T47D (cell line): ENCODE measurements around the gene RABAC1.
A peak's percentile ranks its signal among the peaks of the same experiment; 100 is the strongest.
"Not testable (repeated sequence)": the region's sequence is repeated elsewhere in the genome, so short reads cannot be mapped to it uniquely, and the experiment has no call there.

Experiments used
- DNase-seq, 2 experiments: peaks; one replicate each; pipeline versions ENCODE4 v3.0.0 to v3.0.0-alpha.2; 2011 to 2012; ENCODE audit warnings: low read depth in 1 of 2, low spot score in 1 of 2
- JUND ChIP-seq: IDR thresholded peaks from 2 replicates; pipeline ENCODE4 v1.6.1; 2012; ENCODE audit warnings: low read depth
- in situ Hi-C: cut with HindIII; loops from 2 replicates; pipeline ENCODE4 v1.10.0; 2016; ENCODE audit warnings: low sequenced_read_pairs, low pct_unique_long_range_greater_than_20kb

RABAC1 gene

DNA sequence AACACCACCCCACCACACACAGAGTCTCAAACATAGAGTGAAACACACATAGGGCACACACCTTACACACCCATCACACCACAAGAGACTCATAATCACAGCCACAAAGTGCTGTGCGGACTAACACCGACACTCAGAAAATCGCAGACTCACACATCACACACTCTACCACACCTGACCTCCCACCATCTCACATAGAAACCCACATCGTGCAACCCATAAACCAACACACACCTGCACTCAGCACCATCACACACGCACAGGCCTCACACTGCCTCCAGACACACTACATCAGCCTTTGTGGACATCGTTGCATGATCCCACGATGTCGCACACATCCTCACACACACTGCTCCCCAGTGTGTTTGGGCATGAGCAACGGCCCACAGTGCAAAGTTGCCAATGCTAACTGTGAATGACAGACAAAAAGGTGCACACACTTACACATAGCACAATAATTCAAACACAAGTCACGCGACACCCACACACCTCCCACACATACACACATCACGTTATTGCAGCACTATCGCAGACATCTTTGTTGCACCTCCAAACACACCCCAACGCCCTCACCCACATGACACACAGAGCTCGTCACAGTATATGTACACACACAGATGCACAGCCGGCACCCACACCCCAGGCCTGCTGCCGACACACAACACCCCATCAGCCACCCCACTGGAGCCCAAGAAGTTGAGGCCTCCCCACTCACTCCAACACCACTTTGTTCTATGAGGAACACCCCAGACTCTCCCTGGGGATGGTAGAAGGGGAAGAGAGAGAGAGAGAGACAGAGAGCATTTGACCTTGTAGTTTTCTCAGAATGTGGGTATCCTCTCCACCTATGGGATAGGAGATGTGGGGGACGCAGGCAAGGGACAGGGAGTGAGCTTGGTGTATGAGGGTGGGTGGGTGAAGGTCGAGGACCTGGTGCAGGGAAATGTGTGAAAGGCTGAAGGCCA, 36.2 kb upstream of the RABAC1 start:
- in situ Hi-C loops = no loop called here
- no peak for DNase-seq
- no peak for TF ChIP-seq JUND

DNA sequence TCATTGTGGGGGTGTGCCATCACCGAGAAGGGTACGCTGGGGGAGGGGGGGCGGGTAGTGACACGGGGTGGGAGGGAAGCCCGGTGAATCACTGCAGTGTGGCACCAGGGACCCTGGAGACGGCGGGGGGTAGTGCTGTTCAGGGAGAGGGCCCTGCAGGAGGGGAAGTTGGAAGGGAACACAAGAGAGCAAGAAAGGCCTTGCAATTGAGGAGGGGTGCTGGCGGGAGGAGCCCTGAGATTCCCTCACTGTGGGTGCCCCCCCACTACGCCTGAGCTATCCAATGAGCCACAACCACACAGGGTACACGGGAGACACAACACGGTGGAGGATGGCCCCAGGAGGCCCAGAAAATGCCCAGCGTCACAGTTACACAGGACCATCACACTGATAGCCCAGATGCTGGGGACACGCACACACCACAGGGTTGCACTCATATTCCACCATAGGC, 35.4 kb upstream of the RABAC1 start:
- no peak for DNase-seq
- in situ Hi-C loops = no loop called here
- no peak for TF ChIP-seq JUND

DNA sequence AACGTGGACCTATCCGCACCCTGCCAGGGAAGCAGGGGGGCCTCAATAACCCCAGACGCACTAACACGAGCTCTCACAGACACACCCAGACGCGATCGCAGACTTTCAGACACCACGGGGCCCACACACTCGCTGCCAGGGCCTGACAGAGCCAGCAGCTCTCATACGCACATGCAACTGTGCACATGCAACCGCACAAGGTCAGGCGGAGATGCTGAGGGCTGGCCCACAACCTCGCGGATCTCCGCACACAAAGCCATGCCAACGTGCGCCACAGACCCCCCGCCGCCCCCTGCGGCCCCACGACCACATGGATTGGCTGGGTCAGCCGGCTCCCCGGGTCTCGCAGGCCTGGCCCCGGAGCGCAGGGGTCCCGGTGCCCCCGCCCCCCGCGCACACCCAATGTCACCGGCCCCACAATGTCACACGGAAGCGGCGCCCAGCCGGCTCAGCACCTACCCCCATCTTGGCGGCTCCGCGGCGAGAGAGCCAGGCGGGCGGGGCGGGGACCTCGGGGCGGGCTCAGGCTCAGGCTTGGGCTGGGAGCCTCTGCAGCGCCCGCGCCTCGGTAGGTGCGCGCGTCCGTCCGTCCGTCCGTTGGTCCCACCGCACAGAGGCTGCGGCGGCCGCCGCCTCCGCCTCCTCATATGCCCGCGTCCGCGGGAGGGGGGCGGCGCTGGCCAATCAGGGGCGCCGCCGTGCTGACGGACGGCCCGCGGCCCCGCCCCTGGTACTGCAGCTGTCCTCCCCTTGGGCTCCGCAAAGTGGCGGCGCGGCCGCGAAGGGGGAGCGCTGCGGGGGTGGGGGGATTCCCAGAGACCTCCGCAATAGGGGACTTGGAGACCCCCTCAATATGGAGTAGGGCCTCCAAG, 34.7 kb upstream of the RABAC1 start, which contains the start of gene ATP1A3:
Gene ATP1A3, minus strand, starts transcription at position 619 of the 872 bp plus-strand sequence. Its CDS starts 154 bp downstream, at position 465.
- peak; percentile 82 to 95 for DNase-seq
- no peak for TF ChIP-seq JUND
- in situ Hi-C loops = no loop called here

DNA sequence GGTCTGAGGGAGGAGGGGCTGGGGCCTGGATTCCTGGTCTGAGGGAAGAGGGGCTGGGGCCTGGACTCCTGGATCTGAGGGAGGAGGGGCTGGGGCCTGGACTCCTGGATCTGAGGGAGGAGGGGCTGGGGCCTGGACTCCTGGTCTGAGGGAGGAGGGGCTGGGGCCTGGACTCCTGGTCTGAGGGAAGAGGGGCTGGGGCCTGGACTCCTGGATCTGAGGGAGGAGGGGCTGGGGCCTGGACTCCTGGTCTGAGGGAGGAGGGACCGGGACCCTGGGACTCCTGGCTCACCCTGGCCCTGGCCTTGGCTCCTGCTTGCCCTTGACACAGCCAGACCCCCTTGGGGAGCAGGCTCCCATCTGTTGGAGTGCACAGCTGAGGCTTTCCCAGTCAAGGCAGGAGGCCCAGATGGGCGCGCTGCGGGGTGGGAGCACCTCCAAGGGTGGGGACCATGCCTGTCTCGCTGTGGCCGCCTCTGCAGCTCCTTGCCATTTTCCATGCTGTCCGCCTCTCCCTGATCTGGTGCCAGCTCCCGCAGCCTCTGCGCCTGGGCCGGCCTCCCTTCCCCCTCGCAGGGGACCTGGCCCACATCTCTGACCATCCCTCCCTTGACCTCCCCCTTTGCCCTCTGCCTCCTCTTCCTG, 32.9 kb upstream of the RABAC1 start:
- DNase-seq, in situ Hi-C loops: not testable (repeated sequence)

DNA sequence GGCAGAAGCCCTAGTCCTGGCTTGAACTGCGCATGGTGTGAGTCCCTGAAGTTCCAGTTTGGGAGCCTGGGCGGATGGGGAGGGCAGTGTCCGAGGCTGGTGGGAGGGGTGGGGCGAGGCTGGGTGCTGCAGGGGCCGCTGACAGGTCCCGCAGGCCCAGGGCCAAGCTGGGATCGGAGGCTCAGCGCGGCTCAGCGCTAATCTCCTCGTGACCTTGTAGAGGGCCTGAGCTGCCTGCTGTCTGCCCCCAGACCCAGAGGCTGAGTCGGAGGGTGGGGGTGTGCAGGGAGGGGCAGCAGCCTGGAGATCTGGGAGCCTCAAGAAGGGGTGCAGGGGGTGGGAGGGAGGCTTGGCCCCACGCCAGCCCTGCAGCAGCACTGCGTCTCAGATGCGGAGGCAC, 31.9 kb upstream of the RABAC1 start:
- in situ Hi-C loops = no loop called here
- TF ChIP-seq JUND = no peak

DNA sequence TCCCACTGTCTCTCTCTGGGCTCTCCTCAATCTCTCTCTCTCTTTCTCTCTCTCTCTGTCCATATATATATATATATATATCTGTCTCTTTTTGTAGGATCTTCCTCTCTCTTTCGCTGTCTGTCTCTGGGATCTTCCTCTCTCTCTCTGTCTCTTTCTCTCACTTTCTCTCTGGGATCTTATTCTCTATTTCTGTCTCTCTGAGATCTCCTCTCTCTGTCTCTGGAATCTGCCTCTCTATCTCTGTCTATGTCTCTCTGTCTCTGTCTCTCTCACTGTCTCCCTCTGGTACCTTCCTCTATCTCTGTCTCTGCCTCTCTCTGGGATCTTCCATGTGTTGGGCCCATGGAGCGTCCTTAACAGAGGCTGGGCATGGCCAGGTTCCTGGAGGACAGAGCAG, 31.5 kb upstream of the RABAC1 start:
- in situ Hi-C loops = no loop called here
- DNase-seq = no peak
- no peak for TF ChIP-seq JUND

More for the DNA sequence above, 31.9 kb upstream of the RABAC1 start:
- no peak for DNase-seq

DNA sequence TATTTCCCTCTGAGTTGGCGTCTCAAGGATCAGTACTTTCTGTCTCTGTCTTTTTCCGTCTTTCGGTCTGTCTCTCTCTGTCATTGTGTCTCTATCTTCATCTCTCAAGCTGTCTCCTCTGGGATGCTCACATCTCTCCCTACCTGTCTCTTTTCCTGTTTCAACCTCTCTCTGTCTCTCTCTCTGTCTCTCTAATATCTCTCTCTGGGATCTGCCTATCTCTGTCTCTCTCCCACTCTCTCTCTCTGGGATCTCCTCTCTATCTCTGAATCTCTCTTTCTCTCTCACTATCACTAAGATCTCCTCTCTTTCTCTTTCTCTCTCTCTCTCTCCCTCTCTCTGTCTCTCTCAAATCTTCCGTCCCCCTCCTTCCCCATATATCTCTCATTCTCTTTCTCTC, 30.9 kb upstream of the RABAC1 start:
- no peak for TF ChIP-seq JUND
- DNase-seq = no peak
- in situ Hi-C loops = no loop called here

DNA sequence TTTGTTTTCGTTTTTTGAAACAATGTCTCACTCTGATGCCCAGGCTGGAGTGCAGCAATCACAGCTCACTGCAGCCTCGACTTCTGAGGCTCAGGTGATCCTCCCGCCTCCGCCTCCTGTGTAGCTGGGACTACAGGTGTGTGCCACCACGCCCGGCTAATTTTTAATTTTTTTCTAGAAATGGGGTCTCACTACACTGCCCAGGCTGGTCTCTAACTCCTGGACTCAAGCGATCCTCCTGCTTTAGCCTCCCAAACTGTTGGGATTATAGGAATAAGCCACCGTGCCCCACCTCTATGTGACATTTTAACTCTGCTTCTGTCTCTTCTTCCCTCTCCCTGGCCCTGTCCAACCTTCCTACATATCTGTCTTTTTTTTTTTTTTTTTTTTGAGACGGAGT, 29.8 kb upstream of the RABAC1 start:
- no peak for TF ChIP-seq JUND
- DNase-seq = no peak
- in situ Hi-C loops = no loop called here

DNA sequence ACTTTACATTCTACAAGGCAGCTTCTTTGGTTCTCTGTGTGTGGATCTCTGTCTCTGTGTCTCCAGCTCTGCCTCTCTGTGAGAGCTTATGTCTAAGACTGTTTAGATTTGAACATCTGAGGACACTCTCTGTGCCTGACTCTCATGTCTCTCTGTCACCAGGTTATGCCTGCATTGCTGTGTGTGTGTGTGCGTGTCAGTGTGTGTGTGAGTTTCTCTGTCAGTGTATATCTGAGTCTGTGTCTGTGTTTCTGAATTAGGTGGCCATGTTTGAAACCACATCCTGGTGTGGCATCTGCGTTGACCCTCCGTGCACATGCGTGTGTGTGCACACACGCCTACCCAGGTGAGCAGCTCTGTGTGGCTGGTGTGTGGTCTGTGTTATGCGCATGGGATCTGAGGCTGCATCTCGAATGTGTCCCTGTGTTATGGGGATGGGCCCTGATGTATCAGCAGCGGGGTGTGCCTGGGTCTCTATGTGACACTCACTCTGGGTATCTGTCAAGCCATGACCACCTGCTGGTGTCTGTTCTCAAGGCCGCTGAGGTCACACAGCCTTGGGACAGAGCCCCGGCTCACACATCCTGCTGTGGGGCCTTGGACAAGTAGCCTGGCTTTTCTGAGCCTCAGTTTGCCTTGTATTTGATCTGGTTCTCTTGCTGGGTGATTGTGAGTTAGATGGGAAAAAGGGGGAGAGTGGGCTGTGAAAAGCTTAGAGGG, 28.2 kb upstream of the RABAC1 start:
- in situ Hi-C loops = no loop called here

DNA sequence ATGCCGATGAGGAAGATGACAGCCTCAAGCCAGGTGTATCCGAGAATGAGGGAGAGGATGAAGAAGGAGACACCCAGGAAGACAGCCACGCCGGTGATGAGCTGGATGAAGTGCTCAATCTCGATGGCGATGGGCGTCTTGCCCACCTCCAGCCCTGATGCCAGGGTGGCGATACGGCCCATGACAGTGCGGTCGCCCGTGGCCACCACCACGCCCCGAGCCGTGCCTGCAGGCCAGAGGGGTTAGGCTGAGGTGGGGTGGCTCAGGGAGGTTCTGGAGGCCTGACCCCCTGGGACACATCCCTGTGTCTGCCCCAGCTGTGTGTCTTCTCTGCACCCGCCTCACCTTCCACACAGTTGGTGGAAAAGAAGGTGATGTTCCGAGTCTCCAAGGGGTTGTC, 25.8 kb upstream of the RABAC1 start:
- no peak for DNase-seq
- no peak for TF ChIP-seq JUND
- in situ Hi-C loops = no loop called here

More for the DNA sequence above, 28.2 kb upstream of the RABAC1 start:
- DNase-seq = no peak
- no peak for TF ChIP-seq JUND

DNA sequence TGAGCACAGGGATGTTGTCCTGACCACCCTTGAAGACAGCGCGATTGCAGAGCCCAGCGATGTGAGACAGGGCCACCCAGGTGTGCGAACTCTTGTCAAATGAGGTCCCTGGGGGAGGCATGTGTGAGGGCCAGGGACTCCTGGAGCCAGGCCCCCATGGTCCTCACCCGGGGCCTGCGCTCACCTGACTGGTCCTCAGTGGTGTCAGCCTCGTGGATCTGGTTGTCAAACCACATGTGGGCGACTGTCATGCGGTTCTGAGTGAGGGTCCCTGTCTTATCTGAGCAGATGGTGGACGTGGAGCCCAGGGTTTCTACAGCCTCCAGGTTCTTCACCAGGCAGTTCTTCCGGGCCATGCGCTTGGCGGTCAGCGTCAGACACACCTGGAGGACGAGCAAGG, 22.6 kb upstream of the RABAC1 start:
- TF ChIP-seq JUND = no peak
- in situ Hi-C loops = no loop called here

DNA sequence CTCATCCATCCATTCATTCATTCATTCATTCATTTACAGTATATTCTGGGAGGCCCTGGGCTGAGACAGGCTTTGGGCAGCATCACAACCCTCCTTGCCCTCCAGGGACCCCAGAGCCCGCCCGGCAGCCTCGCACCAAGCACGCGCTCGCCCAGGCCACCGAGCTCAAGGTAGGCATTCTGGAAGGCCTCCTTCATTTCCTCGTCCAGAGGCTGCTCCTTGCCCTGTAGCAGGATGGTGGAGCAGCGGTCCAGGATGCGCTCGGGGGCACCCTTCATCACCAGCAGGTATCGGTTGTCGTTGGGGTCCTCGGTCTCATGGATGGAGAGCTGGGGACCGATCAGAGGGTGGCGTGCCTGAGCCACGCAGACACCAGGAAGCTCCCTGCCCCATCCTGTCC, 19.3 kb upstream of the RABAC1 start:
- no peak for TF ChIP-seq JUND
- DNase-seq = no peak
- in situ Hi-C loops = no loop called here

More for the DNA sequence above, 22.6 kb upstream of the RABAC1 start:
- no peak for DNase-seq
